Measurements from ENCODE around the gene KANK4. TPM values are rescaled to one million over a fixed set of nuclear protein-coding genes. Genes with fewer than 3 reads are reported as not detected.

The KANK4 gene
- polyA plus RNA-seq, 2 of the 4 experiments (the other 2 are of a cell fraction), result 0.66 to 0.81 TPM

- ATAC-seq (no peak), FAIRE-seq (no peak), DNase-seq (ENCODE audit: low read depth in 1 of 2, low spot score in 1 of 2) (no peak)
- Histone ChIP-seq H3K27ac (no peak overlapping the region), H3K4me2 (no peak overlapping the region), H3K4me1 (peaks cover 7% of the 10 kb centered on the region; the same call in 1 of the 3 replicates), H3K9me3 (0 out of 3 replicates have a peak, but pooled peaks cover 2% of the 10 kb centered on the region), H3K4me3 (no peak overlapping the region)
- TF ChIP-seq KDM5A (IDR thresholded peaks at IDR 0.05) (no peak), CHD4 (IDR thresholded peaks at IDR 0.05; ENCODE audit: borderline replicate concordance) (no peak), HEYL (CRISPR knock-in tag; IDR thresholded peaks at IDR 0.05) (no peak), ZSCAN20 (CRISPR knock-in tag; IDR thresholded peaks at IDR 0.05) (no peak), SREBF2 (IDR thresholded peaks at IDR 0.05) (no peak)
- ChIA-PET POLR2A (no interaction called here), CTCF (interaction anchor here (0.9 to 2.7 kb wide), 5 partner anchors 9 to 121 kb away, joined by 3 to 9 read pairs (median 4); partner anchors contain the start of gene KANK4)
- WGBS (ENCODE audit: missing lambda C conversion rate), result 0% methylated on average over 1 of the region's 1 CpG
Measured at GRCh38 chr1:62285440-62285839, 33.8 kb downstream of the KANK4 start.

GRCh38 chr1:62283986-62284385, 35.2 kb downstream of the KANK4 start:
- H3K4me2 ChIP-seq, result no peak overlapping the region
- 68% methylated on average over 5 of the region's 5 CpGs for WGBS (ENCODE audit: missing lambda C conversion rate)
- ChIA-PET POLR2A (no interaction called here), CTCF (interaction anchor here (0.9 to 2.7 kb wide), 2 partner anchors 10 to 61 kb away, joined by 3 to 9 read pairs; no protein-coding TSS in a partner anchor)
- DNase-seq (ENCODE audit: low read depth in 1 of 2, low spot score in 1 of 2), result no peak
- TF ChIP-seq POLR2A (IDR thresholded peaks at IDR 0.05; ENCODE audit: low read length) (no peak), HOXB13 (CRISPR knock-in tag; IDR thresholded peaks at IDR 0.05; ENCODE audit: low read depth) (no peak), FOSL2 (IDR thresholded peaks at IDR 0.05) (no peak), FOSL2 (CRISPR knock-in tag; IDR thresholded peaks at IDR 0.05) (no peak), TFCP2L1 (CRISPR knock-in tag; IDR thresholded peaks at IDR 0.05) (no peak), SREBF2 (IDR thresholded peaks at IDR 0.05) (no peak), NFE2L2 (conservative IDR thresholded peaks at IDR 0.05; ENCODE audit: low read length) (no peak), SMC3 (IDR thresholded peaks at IDR 0.05) (no peak), BHLHE40 (IDR thresholded peaks at IDR 0.05; ENCODE audit: low read depth, low read length) (no peak), EHF (CRISPR knock-in tag; IDR thresholded peaks at IDR 0.05) (no peak), CEBPB (IDR thresholded peaks at IDR 0.05) (no peak)
- TF ChIP-seq, protein P1, sequence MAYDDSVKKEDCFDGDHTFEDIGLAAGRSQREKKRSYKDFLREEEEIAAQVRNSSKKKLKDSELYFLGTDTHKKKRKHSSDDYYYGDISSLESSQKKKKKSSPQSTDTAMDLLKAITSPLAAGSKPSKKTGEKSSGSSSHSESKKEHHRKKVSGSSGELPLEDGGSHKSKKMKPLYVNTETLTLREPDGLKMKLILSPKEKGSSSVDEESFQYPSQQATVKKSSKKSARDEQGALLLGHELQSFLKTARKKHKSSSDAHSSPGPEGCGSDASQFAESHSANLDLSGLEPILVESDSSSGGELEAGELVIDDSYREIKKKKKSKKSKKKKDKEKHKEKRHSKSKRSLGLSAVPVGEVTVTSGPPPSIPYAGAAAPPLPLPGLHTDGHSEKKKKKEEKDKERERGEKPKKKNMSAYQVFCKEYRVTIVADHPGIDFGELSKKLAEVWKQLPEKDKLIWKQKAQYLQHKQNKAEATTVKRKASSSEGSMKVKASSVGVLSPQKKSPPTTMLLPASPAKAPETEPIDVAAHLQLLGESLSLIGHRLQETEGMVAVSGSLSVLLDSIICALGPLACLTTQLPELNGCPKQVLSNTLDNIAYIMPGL (CRISPR knock-in tag; IDR thresholded peaks at IDR 0.05; ENCODE audit: borderline replicate concordance), result no peak
- TF ChIP-seq, protein P2, sequence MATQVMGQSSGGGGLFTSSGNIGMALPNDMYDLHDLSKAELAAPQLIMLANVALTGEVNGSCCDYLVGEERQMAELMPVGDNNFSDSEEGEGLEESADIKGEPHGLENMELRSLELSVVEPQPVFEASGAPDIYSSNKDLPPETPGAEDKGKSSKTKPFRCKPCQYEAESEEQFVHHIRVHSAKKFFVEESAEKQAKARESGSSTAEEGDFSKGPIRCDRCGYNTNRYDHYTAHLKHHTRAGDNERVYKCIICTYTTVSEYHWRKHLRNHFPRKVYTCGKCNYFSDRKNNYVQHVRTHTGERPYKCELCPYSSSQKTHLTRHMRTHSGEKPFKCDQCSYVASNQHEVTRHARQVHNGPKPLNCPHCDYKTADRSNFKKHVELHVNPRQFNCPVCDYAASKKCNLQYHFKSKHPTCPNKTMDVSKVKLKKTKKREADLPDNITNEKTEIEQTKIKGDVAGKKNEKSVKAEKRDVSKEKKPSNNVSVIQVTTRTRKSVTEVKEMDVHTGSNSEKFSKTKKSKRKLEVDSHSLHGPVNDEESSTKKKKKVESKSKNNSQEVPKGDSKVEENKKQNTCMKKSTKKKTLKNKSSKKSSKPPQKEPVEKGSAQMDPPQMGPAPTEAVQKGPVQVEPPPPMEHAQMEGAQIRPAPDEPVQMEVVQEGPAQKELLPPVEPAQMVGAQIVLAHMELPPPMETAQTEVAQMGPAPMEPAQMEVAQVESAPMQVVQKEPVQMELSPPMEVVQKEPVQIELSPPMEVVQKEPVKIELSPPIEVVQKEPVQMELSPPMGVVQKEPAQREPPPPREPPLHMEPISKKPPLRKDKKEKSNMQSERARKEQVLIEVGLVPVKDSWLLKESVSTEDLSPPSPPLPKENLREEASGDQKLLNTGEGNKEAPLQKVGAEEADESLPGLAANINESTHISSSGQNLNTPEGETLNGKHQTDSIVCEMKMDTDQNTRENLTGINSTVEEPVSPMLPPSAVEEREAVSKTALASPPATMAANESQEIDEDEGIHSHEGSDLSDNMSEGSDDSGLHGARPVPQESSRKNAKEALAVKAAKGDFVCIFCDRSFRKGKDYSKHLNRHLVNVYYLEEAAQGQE (IDR thresholded peaks at IDR 0.05), result no peak
- ATAC-seq, result no peak
- no peak overlapping the region for H3K4me3 ChIP-seq
- H3K27ac ChIP-seq, result no peak overlapping the region
- 0 out of 3 replicates have a peak, but pooled peaks cover 2% of the 10 kb centered on the region for H3K9me3 ChIP-seq
- peaks cover 7% of the 10 kb centered on the region; the same call in 1 of the 3 replicates for H3K4me1 ChIP-seq
- no peak for FAIRE-seq

DNA sequence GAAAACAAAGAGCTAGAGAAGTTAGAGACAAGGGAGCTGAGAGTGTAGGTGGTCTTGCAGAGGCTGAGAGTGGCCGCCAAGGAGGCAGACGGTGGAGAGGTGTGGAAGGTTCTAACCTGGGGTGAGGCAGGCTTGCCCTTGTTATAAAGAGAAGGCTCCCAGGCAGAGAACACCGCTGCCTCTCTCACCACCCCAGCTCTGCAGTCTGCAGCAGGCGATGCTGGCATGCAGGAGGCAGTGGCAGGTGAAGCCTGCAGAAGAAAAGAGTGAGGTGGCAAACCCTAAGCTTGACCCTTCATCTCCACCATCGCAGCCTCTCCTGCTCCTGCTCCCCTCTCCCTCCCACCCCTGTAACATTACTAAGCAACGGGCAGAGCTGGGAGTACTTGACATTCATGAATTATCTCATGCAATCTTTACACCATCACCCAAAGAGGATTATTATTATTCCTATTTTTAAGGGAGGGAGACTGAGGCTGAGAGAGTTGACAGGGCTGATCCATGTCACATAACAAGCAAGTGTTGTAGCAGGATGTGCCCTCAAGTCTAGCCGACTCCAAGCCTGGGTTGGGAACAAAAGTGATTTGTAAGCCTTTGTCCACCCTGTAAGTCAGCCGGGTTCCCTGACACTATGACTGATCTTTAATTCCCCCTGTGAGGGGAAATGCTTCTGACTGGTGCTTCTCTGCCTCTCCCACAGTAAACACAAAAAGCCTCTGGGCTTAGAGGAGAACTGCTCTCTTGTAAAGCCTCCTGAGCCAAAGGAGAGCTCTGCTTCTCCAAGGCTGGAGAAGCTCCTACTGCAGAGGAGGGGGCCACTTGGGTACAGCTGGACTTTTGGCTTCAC, 36.1 kb downstream of the KANK4 start:
- 71% methylated on average over 8 of the region's 8 CpGs for WGBS (ENCODE audit: missing lambda C conversion rate)
- 0 out of 3 replicates have a peak, but pooled peaks cover 2% of the 10 kb centered on the region for H3K9me3 ChIP-seq
- FAIRE-seq (no peak), DNase-seq (ENCODE audit: low read depth in 1 of 2, low spot score in 1 of 2) (no peak), ATAC-seq (no peak)
- H3K4me3 ChIP-seq, result no peak overlapping the region
- peaks cover 7% of the 10 kb centered on the region; the same call in 1 of the 3 replicates for H3K4me1 ChIP-seq
- H3K27ac ChIP-seq, result no peak overlapping the region
- no peak overlapping the region for H3K4me2 ChIP-seq
- ChIA-PET CTCF (interaction anchor here (1.1 kb wide), 1 partner anchor 107 kb away, joined by 5 read pairs; no protein-coding TSS in a partner anchor), POLR2A (no interaction called here)
- TF ChIP-seq, protein P2 (IDR thresholded peaks at IDR 0.05), result no peak
- TF ChIP-seq RCOR1 (IDR thresholded peaks at IDR 0.05; ENCODE audit: low read depth, low read length), result no peak
- TF ChIP-seq USF2 (IDR thresholded peaks at IDR 0.05), result no peak
- TF ChIP-seq SREBF2 (IDR thresholded peaks at IDR 0.05), result no peak
- TF ChIP-seq CBX2 (IDR thresholded peaks at IDR 0.05; ENCODE audit: borderline replicate concordance, low read depth), result no peak
- TF ChIP-seq CHD4 (IDR thresholded peaks at IDR 0.05; ENCODE audit: borderline replicate concordance), result no peak
- TF ChIP-seq MAFK (IDR thresholded peaks at IDR 0.05; ENCODE audit: partially characterized antibody), result no peak
- TF ChIP-seq BHLHE40 (IDR thresholded peaks at IDR 0.05; ENCODE audit: low read depth, low read length), result no peak
- TF ChIP-seq, protein P3, sequence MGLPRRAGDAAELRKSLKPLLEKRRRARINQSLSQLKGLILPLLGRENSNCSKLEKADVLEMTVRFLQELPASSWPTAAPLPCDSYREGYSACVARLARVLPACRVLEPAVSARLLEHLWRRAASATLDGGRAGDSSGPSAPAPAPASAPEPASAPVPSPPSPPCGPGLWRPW (IDR thresholded peaks at IDR 0.05), result no peak

All from A549 (cell line).